HepG2 (cell line): ENCODE measurements around the gene CPT1B. TPM values are rescaled to one million over a fixed set of nuclear protein-coding genes. Genes with fewer than 3 reads are reported as not detected.

Source experiments
- CEBPG ChIP-seq: IDR thresholded peaks from 2 replicates; pipeline ENCODE4 v1.6.1; 2016
- CTCF ChIP-seq: sonication (generic); formaldehyde crosslinking; IDR thresholded peaks from 2 replicates; pipeline ENCODE4 v1.5.0; 2020; ENCODE audit warnings: mild to moderate bottlenecking, missing genetic modification reagents, moderate library complexity
- FIP1L1 ChIP-seq: fragments of 200-400 bp; formaldehyde crosslinking; IDR thresholded peaks from 2 replicates; pipeline ENCODE4 v1.6.1; 2018; ENCODE audit warnings: low read depth, mild to moderate bottlenecking, low read length, moderate library complexity, borderline replicate concordance; ENCODE audit not compliant: insufficient read depth
- HIVEP1 ChIP-seq: sonication (generic); formaldehyde crosslinking; IDR thresholded peaks from 2 replicates; pipeline ENCODE4 v1.4.0; 2020; ENCODE audit warnings: mild to moderate bottlenecking, missing genetic modification reagents
- KLF11 ChIP-seq: IDR thresholded peaks from 2 replicates; pipeline ENCODE4 v1.6.1; 2016; ENCODE audit warnings: missing compliant biosample characterization
- KLF6 ChIP-seq: IDR thresholded peaks from 2 replicates; pipeline ENCODE4 v1.8.0; 2016; ENCODE audit warnings: missing biosample characterization, missing genetic modification reagents
- MED8 ChIP-seq: sonication (generic); formaldehyde crosslinking; IDR thresholded peaks from 2 replicates; pipeline ENCODE4 v1.8.1; 2023; ENCODE audit warnings: mild to moderate bottlenecking, missing genetic modification reagents; ENCODE audit not compliant: insufficient replicate concordance
- NR2F2 ChIP-seq: IDR thresholded peaks from 2 replicates; pipeline ENCODE4 v1.6.1; 2012; ENCODE audit warnings: low read depth, inconsistent platforms, borderline replicate concordance
- RELA ChIP-seq: sonication (generic); formaldehyde crosslinking; IDR thresholded peaks from 2 replicates; pipeline ENCODE4 v1.4.0; 2020; ENCODE audit warnings: missing genetic modification reagents
- RNF219 ChIP-seq: sonication (generic); formaldehyde crosslinking; IDR thresholded peaks from 2 replicates; pipeline ENCODE4 v1.5.0; 2020; ENCODE audit warnings: mild to moderate bottlenecking, missing genetic modification reagents
- ZBTB7A ChIP-seq: sonication (generic); formaldehyde crosslinking; IDR thresholded peaks from 2 replicates; pipeline ENCODE4 v1.8.0; 2022; ENCODE audit warnings: mild to moderate bottlenecking, missing genetic modification reagents
- ZC3H4 ChIP-seq: sonication (generic); formaldehyde crosslinking; IDR thresholded peaks from 2 replicates; pipeline ENCODE4 v1.4.0; 2020; ENCODE audit warnings: missing genetic modification reagents, borderline replicate concordance
- ZFP41 ChIP-seq: sonication (generic); formaldehyde crosslinking; IDR thresholded peaks from 2 replicates; pipeline ENCODE4 v1.4.0; 2020; ENCODE audit warnings: mild to moderate bottlenecking, missing genetic modification reagents, borderline replicate concordance
- ZMAT3 ChIP-seq: sonication (generic); formaldehyde crosslinking; conservative IDR thresholded peaks from 2 replicates; pipeline ENCODE4 v1.7.0; 2021; ENCODE audit warnings: missing genetic modification reagents
- ZNF274 ChIP-seq: sonication (generic); formaldehyde crosslinking; IDR thresholded peaks from 2 replicates; pipeline ENCODE4 v1.5.1; 2020; ENCODE audit warnings: mild to moderate bottlenecking, missing genetic modification reagents
- ZNF460 ChIP-seq: sonication (generic); formaldehyde crosslinking; IDR thresholded peaks from 2 replicates; pipeline ENCODE4 v1.5.1; 2020; ENCODE audit warnings: missing genetic modification reagents, mild to moderate bottlenecking, borderline replicate concordance
- ZNF556 ChIP-seq: sonication (generic); formaldehyde crosslinking; IDR thresholded peaks from 2 replicates; pipeline ENCODE4 v1.4.0; 2020; ENCODE audit warnings: mild to moderate bottlenecking, missing genetic modification reagents, borderline replicate concordance
- ZNF773 ChIP-seq: sonication (generic); formaldehyde crosslinking; IDR thresholded peaks from 2 replicates; pipeline ENCODE4 v1.4.0; 2020; ENCODE audit warnings: missing genetic modification reagents, borderline replicate concordance
- ZNF83 ChIP-seq: sonication (generic); formaldehyde crosslinking; IDR thresholded peaks from 2 replicates; pipeline ENCODE4 v1.4.0; 2020; ENCODE audit warnings: missing genetic modification reagents, mild to moderate bottlenecking, borderline replicate concordance
- polyA plus RNA-seq, 8 experiments: library from polyadenylated mRNA; depleted of rRNA in 3 of 8; stranded (reverse) in 7 of 8; unstranded in 1 of 8; fragments of >200 nt; fragmentation: Illumina TruSeq in 4 of 8; extraction: Trizol in 4 of 8; gene quantifications; 2 replicates each; pipeline versions ENCODE4 v1.2.1 to v1.2.3, GENCODE V29; 2011 to 2016; ENCODE audit warnings: low read depth in 4 of 8, missing spikeins in 1 of 8, mixed read lengths in 1 of 8; ENCODE audit not compliant: insufficient read depth in 1 of 8
- total RNA-seq, 5 experiments: library from RNA; depleted of rRNA; stranded (reverse); fragments of >200 nt; fragmentation: Illumina TruSeq; extraction: Trizol; gene quantifications; 2 replicates each; pipeline ENCODE4 v1.2.3, GENCODE V29; 2016; ENCODE audit warnings: low read depth in 1 of 5
- TF ChIP-seq, protein P1 (sequence below): sonication (generic); formaldehyde crosslinking; IDR thresholded peaks from 2 replicates; pipeline ENCODE4 v1.4.0; 2020; ENCODE audit warnings: low read depth, missing genetic modification reagents
- TF ChIP-seq, protein P2 (sequence below): sonication (generic); formaldehyde crosslinking; IDR thresholded peaks from 2 replicates; pipeline ENCODE4 v1.4.0; 2020; ENCODE audit warnings: missing genetic modification reagents, borderline replicate concordance

Gene CPT1B
- total and polyA plus RNA-seq, 2 of the 13 experiments (the other 11 are each of a cell fraction or from before 2014, with no cell fraction given): 9.2 to 19.5 TPM

DNA sequence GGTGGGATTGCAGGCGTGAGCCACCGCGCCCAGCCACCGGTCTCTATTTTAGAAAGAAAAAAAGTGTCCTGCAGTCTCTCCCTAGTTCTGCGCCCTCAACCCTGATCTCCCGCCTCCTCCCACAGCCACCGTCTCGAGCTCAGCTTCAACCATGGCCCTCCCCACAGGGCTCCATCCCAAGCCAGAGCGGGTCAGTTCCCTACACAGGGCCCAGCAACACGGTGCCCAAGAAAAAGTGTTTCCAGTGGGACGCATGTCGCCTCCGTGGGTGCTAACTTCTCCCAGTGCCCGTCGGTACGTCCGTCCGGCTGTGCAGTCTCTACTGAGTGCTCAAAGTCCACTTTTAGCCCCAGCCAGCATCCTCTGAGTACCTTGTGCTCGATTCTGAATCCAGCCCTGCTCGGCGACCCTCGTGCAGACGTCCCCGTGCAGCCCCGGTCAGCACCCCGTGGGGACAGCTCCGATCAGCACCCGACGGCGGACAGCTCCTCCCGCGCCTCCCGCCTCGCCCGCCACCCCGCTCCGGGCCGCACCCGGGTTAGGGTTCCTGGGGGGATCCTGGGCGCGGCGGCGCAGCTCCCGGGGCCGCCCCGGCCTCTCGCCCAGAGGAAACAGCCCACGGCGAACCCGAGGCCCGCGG lies 21.7 kb upstream of the CPT1B start (continued):
- TF ChIP-seq, protein P1, sequence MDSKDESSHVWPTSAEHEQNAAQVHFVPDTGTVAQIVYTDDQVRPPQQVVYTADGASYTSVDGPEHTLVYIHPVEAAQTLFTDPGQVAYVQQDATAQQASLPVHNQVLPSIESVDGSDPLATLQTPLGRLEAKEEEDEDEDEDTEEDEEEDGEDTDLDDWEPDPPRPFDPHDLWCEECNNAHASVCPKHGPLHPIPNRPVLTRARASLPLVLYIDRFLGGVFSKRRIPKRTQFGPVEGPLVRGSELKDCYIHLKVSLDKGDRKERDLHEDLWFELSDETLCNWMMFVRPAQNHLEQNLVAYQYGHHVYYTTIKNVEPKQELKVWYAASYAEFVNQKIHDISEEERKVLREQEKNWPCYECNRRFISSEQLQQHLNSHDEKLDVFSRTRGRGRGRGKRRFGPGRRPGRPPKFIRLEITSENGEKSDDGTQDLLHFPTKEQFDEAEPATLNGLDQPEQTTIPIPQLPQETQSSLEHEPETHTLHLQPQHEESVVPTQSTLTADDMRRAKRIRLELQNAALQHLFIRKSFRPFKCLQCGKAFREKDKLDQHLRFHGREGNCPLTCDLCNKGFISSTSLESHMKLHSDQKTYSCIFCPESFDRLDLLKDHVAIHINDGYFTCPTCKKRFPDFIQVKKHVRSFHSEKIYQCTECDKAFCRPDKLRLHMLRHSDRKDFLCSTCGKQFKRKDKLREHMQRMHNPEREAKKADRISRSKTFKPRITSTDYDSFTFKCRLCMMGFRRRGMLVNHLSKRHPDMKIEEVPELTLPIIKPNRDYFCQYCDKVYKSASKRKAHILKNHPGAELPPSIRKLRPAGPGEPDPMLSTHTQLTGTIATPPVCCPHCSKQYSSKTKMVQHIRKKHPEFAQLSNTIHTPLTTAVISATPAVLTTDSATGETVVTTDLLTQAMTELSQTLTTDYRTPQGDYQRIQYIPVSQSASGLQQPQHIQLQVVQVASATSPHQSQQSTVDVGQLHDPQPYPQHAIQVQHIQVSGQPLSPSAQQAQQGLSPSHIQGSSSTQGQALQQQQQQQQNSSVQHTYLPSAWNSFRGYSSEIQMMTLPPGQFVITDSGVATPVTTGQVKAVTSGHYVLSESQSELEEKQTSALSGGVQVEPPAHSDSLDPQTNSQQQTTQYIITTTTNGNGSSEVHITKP (CRISPR knock-in tag): peak; percentile 89
- TF ChIP-seq HIVEP1 (CRISPR knock-in tag): peak; percentile 72; the same call in 1 of the 2 replicates
- TF ChIP-seq ZC3H4 (CRISPR knock-in tag): peak; percentile 67; the same call in 1 of the 2 replicates
- 0 out of 2 replicates have a peak, but pooled peaks have one; percentile 18 for TF ChIP-seq CEBPG (CRISPR knock-in tag)
- TF ChIP-seq RNF219: peak; percentile 65; the same call in 1 of the 2 replicates
- 0 out of 2 replicates have a peak, but pooled peaks have one; percentile 65 for TF ChIP-seq ZNF556
- TF ChIP-seq NR2F2: no peak
- peak; percentile 98 for TF ChIP-seq ZFP41
- TF ChIP-seq MED8 (CRISPR knock-in tag): no peak
- TF ChIP-seq KLF11 (CRISPR knock-in tag): peak; percentile 99
- peak; percentile 93; the same call in 1 of the 2 replicates for TF ChIP-seq RELA (CRISPR knock-in tag)
- 0 out of 2 replicates have a peak, but pooled peaks have one; percentile 12 for TF ChIP-seq CTCF (CRISPR knock-in tag)
- peak; percentile 100 for TF ChIP-seq ZMAT3
- TF ChIP-seq, protein P2, sequence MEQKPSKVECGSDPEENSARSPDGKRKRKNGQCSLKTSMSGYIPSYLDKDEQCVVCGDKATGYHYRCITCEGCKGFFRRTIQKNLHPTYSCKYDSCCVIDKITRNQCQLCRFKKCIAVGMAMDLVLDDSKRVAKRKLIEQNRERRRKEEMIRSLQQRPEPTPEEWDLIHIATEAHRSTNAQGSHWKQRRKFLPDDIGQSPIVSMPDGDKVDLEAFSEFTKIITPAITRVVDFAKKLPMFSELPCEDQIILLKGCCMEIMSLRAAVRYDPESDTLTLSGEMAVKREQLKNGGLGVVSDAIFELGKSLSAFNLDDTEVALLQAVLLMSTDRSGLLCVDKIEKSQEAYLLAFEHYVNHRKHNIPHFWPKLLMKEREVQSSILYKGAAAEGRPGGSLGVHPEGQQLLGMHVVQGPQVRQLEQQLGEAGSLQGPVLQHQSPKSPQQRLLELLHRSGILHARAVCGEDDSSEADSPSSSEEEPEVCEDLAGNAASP: peak; percentile 95
- TF ChIP-seq ZNF274 (CRISPR knock-in tag): peak; percentile 99
- TF ChIP-seq ZNF83 (CRISPR knock-in tag): peak; percentile 99
- TF ChIP-seq ZBTB7A (CRISPR knock-in tag): peak; percentile 97
- TF ChIP-seq FIP1L1: no peak
- TF ChIP-seq ZNF460 (CRISPR knock-in tag): no peak
- peak; percentile 100 for TF ChIP-seq ZNF773 (CRISPR knock-in tag)
- TF ChIP-seq KLF6: peak; percentile 100
